Progenitor cell of endocrine pancreas (in vitro differentiated cells): Measurements from ENCODE around the gene CBFA2T3. TPM values are rescaled to one million over a fixed set of nuclear protein-coding genes. Genes with fewer than 3 reads are reported as not detected.

ENCODE experiments used
- DNase-seq: peaks from one replicate; pipeline ENCODE4 v3.0.0; 2021; ENCODE audit warnings: low spot score; ENCODE audit not compliant: unreplicated experiment
- H3K27ac Mint-ChIP-seq: 2 replicates; pipeline ENCODE4 v1.8.0; 2021; ENCODE audit warnings: mild to moderate bottlenecking, moderate library complexity, mixed read lengths
- H3K27me3 Mint-ChIP-seq: 2 replicates; pipeline ENCODE4 v1.8.0; 2021; ENCODE audit warnings: mixed read lengths
- H3K36me3 Mint-ChIP-seq: 2 replicates; pipeline ENCODE4 v1.8.0; 2022; ENCODE audit warnings: mixed read lengths; ENCODE audit not compliant: insufficient read depth
- H3K4me1 Mint-ChIP-seq: 2 replicates; pipeline ENCODE4 v1.8.0; 2021; ENCODE audit warnings: low read depth, mixed read lengths
- H3K4me3 Mint-ChIP-seq: 2 replicates; pipeline ENCODE4 v1.8.0; 2021; ENCODE audit warnings: low read depth, mild to moderate bottlenecking, moderate library complexity, mixed read lengths
- H3K9me3 Mint-ChIP-seq: 2 replicates; pipeline ENCODE4 v1.8.0; 2021; ENCODE audit warnings: low read depth, mixed read lengths
- CTCF ChIP-seq: fragments of 200-600 bp; sonication (generic); IDR thresholded peaks from one replicate; pipeline ENCODE4 v1.5.0; 2021; ENCODE audit warnings: antibody characterized with exemption, mild to moderate bottlenecking; ENCODE audit not compliant: unreplicated experiment
- total RNA-seq: library from RNA; stranded (reverse); gene quantifications from 2 replicates; pipeline ENCODE4 v1.2.1, GENCODE V29; 2021

Gene CBFA2T3
- total RNA-seq, 1 donor from 2014 or later: 12.9 TPM

DNA sequence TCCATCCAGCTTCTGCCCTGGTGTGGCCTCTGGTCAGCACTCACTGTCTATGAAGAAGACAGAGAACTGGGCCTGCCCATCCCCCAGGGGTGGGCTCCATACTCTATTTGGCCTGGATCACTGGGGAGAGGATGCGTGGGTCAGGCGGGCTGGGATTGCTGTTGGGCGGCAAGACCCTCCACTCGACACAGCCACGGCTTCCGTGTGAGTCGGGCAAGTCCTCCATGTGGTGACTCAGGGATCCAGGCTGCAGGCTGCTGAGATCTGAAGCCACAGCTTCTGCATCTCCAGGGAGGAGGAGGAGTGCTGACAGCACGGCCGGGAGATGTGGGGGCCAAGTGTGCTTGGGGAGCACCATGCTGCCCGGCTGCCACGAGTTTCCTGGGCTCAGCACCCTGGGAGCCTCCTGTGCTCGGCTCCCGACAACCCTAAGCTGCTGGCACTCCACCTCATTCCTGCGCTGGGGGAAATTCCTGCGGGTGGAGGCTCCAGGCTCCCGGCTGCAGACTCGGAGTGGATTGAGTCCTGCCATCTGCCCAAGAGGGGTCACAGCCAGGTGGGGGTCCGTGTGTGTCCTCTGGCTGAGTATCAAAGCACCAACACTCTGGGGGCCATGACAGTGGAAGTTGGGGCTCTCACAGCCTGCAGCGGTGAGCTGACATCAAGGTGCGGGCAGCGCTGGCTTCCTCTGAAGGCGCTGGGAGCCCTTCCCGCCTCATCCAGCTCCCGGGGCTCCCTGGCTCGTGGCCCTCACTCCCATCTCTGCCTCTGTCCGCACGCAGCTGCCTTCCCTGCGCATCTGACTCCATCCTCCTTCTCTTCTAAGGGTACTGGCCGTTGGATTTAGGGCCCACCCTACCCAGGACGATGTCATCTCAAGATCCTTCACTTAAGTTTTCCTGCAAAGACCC is 24.4 kb upstream of the CBFA2T3 start:
- Mint-ChIP-seq H3K27ac (no peak overlapping the region), H3K36me3 (no peaks in the 10 kb centered on the region), H3K9me3 (peaks cover 11% of the 10 kb centered on the region), H3K27me3 (peaks cover 52% of the 10 kb centered on the region), H3K4me3 (no peak overlapping the region), H3K4me1 (no peaks in the 10 kb centered on the region)
- no peak for DNase-seq
- TF ChIP-seq CTCF: no peak

- Mint-ChIP-seq H3K9me3 (peaks cover 11% of the 10 kb centered on the region), H3K4me3 (no peak overlapping the region), H3K27me3 (peaks cover 46% of the 10 kb centered on the region), H3K27ac (no peak overlapping the region), H3K4me1 (no peaks in the 10 kb centered on the region), H3K36me3 (no peaks in the 10 kb centered on the region)
- TF ChIP-seq CTCF: no peak
- no peak for DNase-seq
These were observed 23.4 kb upstream of the CBFA2T3 start for GRCh38 chr16:89000207-89000959.

DNA sequence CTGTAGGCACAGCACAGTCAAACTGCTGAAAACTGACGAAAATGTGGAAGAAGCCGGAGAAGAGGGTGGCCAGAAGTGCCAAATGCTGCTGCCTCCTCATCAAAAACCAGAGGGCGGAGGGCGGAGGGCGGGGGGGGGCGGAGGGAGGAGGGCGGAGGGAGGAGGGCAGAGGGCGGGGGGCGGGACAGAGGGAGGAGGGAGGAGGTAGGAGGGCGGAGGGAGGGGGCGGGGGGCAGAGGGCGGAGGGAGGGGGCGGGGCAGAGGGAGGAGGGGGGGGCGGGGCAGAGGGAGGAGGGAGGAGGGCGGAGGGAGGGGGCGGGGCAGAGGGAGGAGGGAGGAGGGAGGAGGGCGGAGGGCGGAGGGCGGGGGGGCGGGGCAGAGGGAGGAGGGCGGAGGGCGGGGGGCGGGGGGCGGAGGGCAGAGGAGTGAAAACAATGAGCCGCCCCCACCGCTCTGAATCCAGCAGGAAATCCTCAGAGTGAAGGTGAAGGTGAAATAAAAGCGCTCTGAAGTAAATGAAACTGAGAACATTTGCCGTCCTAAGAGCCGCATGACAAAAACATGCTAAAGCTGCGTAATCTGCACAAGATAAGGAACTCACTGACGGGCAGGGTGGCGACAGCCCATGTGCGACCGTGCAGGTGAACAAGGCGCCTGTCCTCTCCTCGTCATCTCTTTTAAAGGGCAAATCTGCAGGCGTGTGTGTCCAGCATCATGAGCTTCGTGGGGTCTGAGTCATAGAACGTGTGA is 22.6 kb upstream of the CBFA2T3 start:
- H3K4me3 Mint-ChIP-seq: no peak overlapping the region
- H3K9me3 Mint-ChIP-seq: peaks cover 11% of the 10 kb centered on the region
- no peak for DNase-seq
- no peaks in the 10 kb centered on the region for H3K36me3 Mint-ChIP-seq
- no peaks in the 10 kb centered on the region for H3K4me1 Mint-ChIP-seq
- no peak for TF ChIP-seq CTCF
- no peak overlapping the region for H3K27ac Mint-ChIP-seq
- peaks cover 46% of the 10 kb centered on the region for H3K27me3 Mint-ChIP-seq

- H3K36me3 Mint-ChIP-seq: no peaks in the 10 kb centered on the region
- no peak overlapping the region for H3K4me3 Mint-ChIP-seq
- no peak overlapping the region for H3K27ac Mint-ChIP-seq
- TF ChIP-seq CTCF: no peak
- no peak for DNase-seq
- H3K4me1 Mint-ChIP-seq: no peaks in the 10 kb centered on the region
- peaks cover 25% of the 10 kb centered on the region for H3K27me3 Mint-ChIP-seq
- H3K9me3 Mint-ChIP-seq: peaks cover 11% of the 10 kb centered on the region
These were observed 18.9 kb upstream of the CBFA2T3 start for GRCh38 chr16:88995746-88996535.
